A549 (cell line): Measurements from ENCODE around the gene AP3B1.

Experiments
- EHMT2 ChIP-seq: fragments of 200-600 bp; sonication (generic); IDR thresholded peaks from 2 replicates; pipeline ENCODE4 v1.6.1; 2016; ENCODE audit warnings: antibody characterized with exemption, low read depth, mild to moderate bottlenecking, moderate library complexity
- MAZ ChIP-seq: fragments of 150-350 bp; IDR thresholded peaks from 2 replicates; pipeline ENCODE4 v1.6.1; 2014; ENCODE audit warnings: antibody characterized with exemption, low read depth, low read length, borderline replicate concordance
- TF ChIP-seq, protein P1 (sequence below): fragments of 250-450 bp; sonication (Bioruptor Pico); IDR thresholded peaks from 2 replicates; pipeline ENCODE4 v1.5.0; 2020; ENCODE audit warnings: low read depth, mild to moderate bottlenecking, moderate library complexity
- TF ChIP-seq, protein P2 (sequence below): fragments of >200 bp; sonication (Bioruptor Twin); formaldehyde crosslinking; IDR thresholded peaks from 3 replicates; pipeline ENCODE4 v1.6.1; 2016

DNA sequence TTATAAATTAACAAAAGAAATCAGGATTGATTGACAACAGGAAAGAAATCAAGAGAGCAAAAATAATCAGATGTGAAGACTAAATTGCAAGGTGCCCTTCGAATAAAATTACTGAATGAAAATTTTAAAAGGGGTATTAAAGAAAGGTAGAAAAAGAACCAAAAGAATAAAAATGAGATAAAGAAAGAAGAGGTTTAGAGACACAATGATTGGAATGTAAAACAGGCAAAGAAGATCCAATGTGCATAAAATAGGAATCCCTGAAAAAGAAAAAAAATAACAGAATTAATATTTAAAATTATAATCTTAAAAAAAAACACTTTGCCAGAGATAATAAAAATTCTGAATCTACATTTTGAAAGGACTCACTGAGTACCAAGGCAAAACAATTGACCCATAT lies 73.0 kb downstream of the AP3B1 start:
- TF ChIP-seq MAZ (no peak), EHMT2 (no peak)
- TF ChIP-seq, protein P1, sequence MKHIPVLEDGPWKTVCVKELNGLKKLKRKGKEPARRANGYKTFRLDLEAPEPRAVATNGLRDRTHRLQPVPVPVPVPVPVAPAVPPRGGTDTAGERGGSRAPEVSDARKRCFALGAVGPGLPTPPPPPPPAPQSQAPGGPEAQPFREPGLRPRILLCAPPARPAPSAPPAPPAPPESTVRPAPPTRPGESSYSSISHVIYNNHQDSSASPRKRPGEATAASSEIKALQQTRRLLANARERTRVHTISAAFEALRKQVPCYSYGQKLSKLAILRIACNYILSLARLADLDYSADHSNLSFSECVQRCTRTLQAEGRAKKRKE (CRISPR knock-in tag), result no peak
- TF ChIP-seq, protein P2, sequence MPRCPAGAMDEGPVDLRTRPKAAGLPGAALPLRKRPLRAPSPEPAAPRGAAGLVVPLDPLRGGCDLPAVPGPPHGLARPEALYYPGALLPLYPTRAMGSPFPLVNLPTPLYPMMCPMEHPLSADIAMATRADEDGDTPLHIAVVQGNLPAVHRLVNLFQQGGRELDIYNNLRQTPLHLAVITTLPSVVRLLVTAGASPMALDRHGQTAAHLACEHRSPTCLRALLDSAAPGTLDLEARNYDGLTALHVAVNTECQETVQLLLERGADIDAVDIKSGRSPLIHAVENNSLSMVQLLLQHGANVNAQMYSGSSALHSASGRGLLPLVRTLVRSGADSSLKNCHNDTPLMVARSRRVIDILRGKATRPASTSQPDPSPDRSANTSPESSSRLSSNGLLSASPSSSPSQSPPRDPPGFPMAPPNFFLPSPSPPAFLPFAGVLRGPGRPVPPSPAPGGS, result no peak
